Spleen (tissue), 11 donors: ENCODE results near the gene DHRS7. TPM values are rescaled to one million over a fixed set of nuclear protein-coding genes. Genes with fewer than 3 reads are reported as not detected.

Source experiments
- DNase-seq: peaks from one replicate; pipeline ENCODE4 v3.0.0-alpha.2; 2020
- H3K27ac ChIP-seq, 8 donors: fragments of 200-600 bp; sonication (generic) in 7 of 8; 1 replicate in 4 of 8; 2 replicates in 4 of 8; pipeline versions ENCODE4 v1.5.0 to v1.8.0; 2016 to 2021; ENCODE audit warnings: inconsistent platforms in 4 of 8, mild to moderate bottlenecking in 4 of 8, moderate library complexity in 1 of 8
- H3K27me3 ChIP-seq, 7 donors: fragments of 200-600 bp; sonication (generic) in 6 of 7; replicated peaks in 1 of 7; 1 replicate in 4 of 7; 2 replicates in 3 of 7; pipeline versions ENCODE4 v1.5.0 to v1.8.0; 2016 to 2021; ENCODE audit warnings: inconsistent platforms in 3 of 7, mild to moderate bottlenecking in 1 of 7
- H3K36me3 ChIP-seq, 6 donors: fragments of 200-600 bp; sonication (generic) in 5 of 6; 1 replicate in 4 of 6; 2 replicates in 2 of 6; pipeline versions ENCODE4 v1.5.0 to v1.8.0; 2016 to 2021; ENCODE audit warnings: inconsistent platforms in 2 of 6
- H3K4me1 ChIP-seq, 6 donors: fragments of 200-600 bp; sonication (generic) in 5 of 6; 1 replicate in 3 of 6; 2 replicates in 3 of 6; pipeline versions ENCODE4 v1.5.0 to v1.8.0; 2016 to 2021; ENCODE audit warnings: inconsistent platforms in 3 of 6
- H3K4me3 ChIP-seq, 8 donors: fragments of 200-600 bp; sonication (generic) in 7 of 8; 1 replicate in 4 of 8; 2 replicates in 4 of 8; pipeline versions ENCODE4 v1.5.0 to v1.8.0; 2016 to 2021; ENCODE audit warnings: inconsistent platforms in 4 of 8, mild to moderate bottlenecking in 4 of 8, moderate library complexity in 2 of 8
- H3K9me3 ChIP-seq, 8 donors: fragments of 200-600 bp; sonication (generic) in 7 of 8; 1 replicate in 4 of 8; 2 replicates in 4 of 8; pipeline versions ENCODE4 v1.5.0 to v1.8.0; 2016 to 2021; ENCODE audit warnings: inconsistent platforms in 4 of 8
- CTCF ChIP-seq, 11 experiments: fragments of 200-600 bp in 7 of 11; fragments of 450-650 bp in 4 of 11; sonication (generic) in 4 of 11; IDR thresholded peaks in 8 of 11; conservative IDR thresholded peaks in 3 of 11; 1 replicate in 7 of 11; 2 replicates in 4 of 11; pipeline versions ENCODE4 v1.4.0 to v1.8.0; 2016 to 2021; ENCODE audit warnings: antibody characterized with exemption in 11 of 11, inconsistent platforms in 4 of 11, mild to moderate bottlenecking in 1 of 11
- POLR2A ChIP-seq, 3 donors: fragments of 450-650 bp; IDR thresholded peaks; one replicate each; pipeline ENCODE4 v1.5.1; 2017; ENCODE audit warnings: antibody characterized with exemption in 3 of 3, mild to moderate bottlenecking in 1 of 3
- POLR2AphosphoS5 ChIP-seq, 3 donors: sonication (generic); formaldehyde crosslinking; IDR thresholded peaks; one replicate each; pipeline ENCODE4 v1.5.1; 2017; ENCODE audit warnings: antibody characterized with exemption in 3 of 3
- WGBS, 5 donors: extraction: QIAGEN DNeasy Blood & Tissue Kit in 3 of 5; methylation state at CpG; one replicate each; pipeline versions ENCODE4 v1.1.5 to v1.1.7; 2013 to 2018; 5-methylcytosine and 5-hydroxymethylcytosine counted together
- intact Hi-C: fragments of 100-400 bp; cut with DNase I; formaldehyde crosslinking; loops from one replicate; pipeline ENCODE4 v1.15.0; 2023; ENCODE audit warnings: low total_unique reads
- polyA plus RNA-seq, 3 donors: library from polyadenylated mRNA; stranded (reverse); fragments of 200-250 nt; gene quantifications; one replicate each; pipeline ENCODE4 v1.2.1, GENCODE V29; 2013
- total RNA-seq, 7 donors: library from RNA; depleted of rRNA in 3 of 7; stranded (reverse); fragments of >200 nt in 3 of 7; fragmentation: NEBNext Ultra II Directional in 4 of 7; extraction: Animal tissue kit (Norgen Biotek cat#: 25700) in 4 of 7; gene quantifications; one replicate each; pipeline versions ENCODE4 v1.1.0 to v1.2.1, GENCODE V29; 2016 to 2021
- donor health status: healthy with polysubstance abuse.
- donor health status: DM: no; HTN: no; CAD: no; lungs with moderate emphysema.
- donor health status: DM: no; HTN: no; CAD: no.
- donor health status: Bipolar disorder and iron deficiency.
- donor health status: healthy.
- donor health status: DM: no; HTN: no; CAD: no.
- donor health status: DM: yes; HTN: yes; CAD: no.

The DHRS7 gene
- total and polyA plus RNA-seq, 10 donors, result 30.0 to 93.1 (median 50.6) TPM

- H3K9me3 ChIP-seq, result peaks cover 0 to 23% (median 17%) of the 10 kb centered on the region in 8 donors
- H3K27ac ChIP-seq, result no peak overlapping the region
- no peak overlapping the region for H3K4me3 ChIP-seq
- DNase-seq, result no peak
- no peak for TF ChIP-seq POLR2A (IDR thresholded peaks at IDR 0.05)
- TF ChIP-seq POLR2AphosphoS5 (IDR thresholded peaks at IDR 0.05), result no peak
- TF ChIP-seq CTCF (IDR thresholded peaks at IDR 0.05 in 8 of 11, conservative IDR thresholded peaks at IDR 0.05 in 3 of 11), result no peak
- peaks cover 0 to 12% (median 11%) of the 10 kb centered on the region in 6 donors for H3K4me1 ChIP-seq
- no peaks in the 10 kb centered on the region for H3K36me3 ChIP-seq
- 86 to 94% (median 90%) methylated on average over 3 of the region's 3 CpGs for WGBS, 5 donors
- no peaks in the 10 kb centered on the region for H3K27me3 ChIP-seq
- intact Hi-C loops, result no loop called here
These were observed 14.3 kb upstream of the DHRS7 start for GRCh38 chr14:60179431-60179869.

GRCh38 chr14:60178820-60179219 lies 13.6 kb upstream of the DHRS7 start:
- H3K4me3 ChIP-seq, result no peak overlapping the region
- intact Hi-C loops, result no loop called here
- peaks cover 0 to 10% (median 7%) of the 10 kb centered on the region in 6 donors for H3K4me1 ChIP-seq
- H3K27me3 ChIP-seq, result no peaks in the 10 kb centered on the region
- TF ChIP-seq CTCF (IDR thresholded peaks at IDR 0.05 in 8 of 11, conservative IDR thresholded peaks at IDR 0.05 in 3 of 11) (no peak), POLR2A (IDR thresholded peaks at IDR 0.05) (no peak), POLR2AphosphoS5 (IDR thresholded peaks at IDR 0.05) (no peak)
- H3K27ac ChIP-seq, result no peak overlapping the region
- 95 to 98% (median 97%) methylated on average over 1 of the region's 1 CpG for WGBS, 5 donors
- no peak for DNase-seq
- H3K9me3 ChIP-seq, result peaks cover 0 to 23% (median 17%) of the 10 kb centered on the region in 8 donors
- H3K36me3 ChIP-seq, result no peaks in the 10 kb centered on the region

- 95 to 98% (median 96%) methylated on average over 1 of the region's 1 CpG for WGBS, 5 donors
- DNase-seq, result no peak
- peaks cover 0 to 23% (median 17%) of the 10 kb centered on the region in 8 donors for H3K9me3 ChIP-seq
- no peaks in the 10 kb centered on the region for H3K27me3 ChIP-seq
- H3K4me3 ChIP-seq, result no peak overlapping the region
- no peaks in the 10 kb centered on the region for H3K36me3 ChIP-seq
- intact Hi-C loops, result no loop called here
- H3K27ac ChIP-seq, result no peak overlapping the region
- TF ChIP-seq POLR2A (IDR thresholded peaks at IDR 0.05) (no peak), POLR2AphosphoS5 (IDR thresholded peaks at IDR 0.05) (no peak), CTCF (IDR thresholded peaks at IDR 0.05 in 8 of 11, conservative IDR thresholded peaks at IDR 0.05 in 3 of 11) (no peak)
- H3K4me1 ChIP-seq, result peaks cover 0 to 3% (median under 1%) of the 10 kb centered on the region in 6 donors
These were observed 13.0 kb upstream of the DHRS7 start for GRCh38 chr14:60178164-60178563.

- peaks cover 0 to 22% (median 14%) of the 10 kb centered on the region in 8 donors for H3K9me3 ChIP-seq
- no peak overlapping the region for H3K4me3 ChIP-seq
- no peaks in the 10 kb centered on the region for H3K4me1 ChIP-seq
- DNase-seq, result no peak
- H3K27me3 ChIP-seq, result no peaks in the 10 kb centered on the region
- intact Hi-C loops, result no loop called here
- H3K27ac ChIP-seq, result no peak overlapping the region
- WGBS, 5 donors, result 53 to 79% (median 77%) methylated on average over 2 of the region's 2 CpGs
- no peak for TF ChIP-seq POLR2AphosphoS5 (IDR thresholded peaks at IDR 0.05)
- no peak for TF ChIP-seq CTCF (IDR thresholded peaks at IDR 0.05 in 8 of 11, conservative IDR thresholded peaks at IDR 0.05 in 3 of 11)
- TF ChIP-seq POLR2A (IDR thresholded peaks at IDR 0.05), result no peak
- no peaks in the 10 kb centered on the region for H3K36me3 ChIP-seq
These were observed 10.2 kb upstream of the DHRS7 start for GRCh38 chr14:60175255-60175902.
